Sigmoid colon (tissue), 4 donors: ENCODE data around the gene SOHLH2.

Source experiments
- EP300 ChIP-seq, 4 donors: sonication (generic); formaldehyde crosslinking; IDR thresholded peaks; one replicate each; pipeline ENCODE4 v1.6.1; 2017; ENCODE audit warnings: antibody characterized with exemption in 4 of 4
- POLR2A ChIP-seq, 2 donors: fragments of 450-650 bp; IDR thresholded peaks; one replicate each; pipeline ENCODE4 v1.6.1; 2016; ENCODE audit warnings: antibody characterized with exemption in 2 of 2, mild to moderate bottlenecking in 2 of 2, moderate library complexity in 2 of 2

DNA sequence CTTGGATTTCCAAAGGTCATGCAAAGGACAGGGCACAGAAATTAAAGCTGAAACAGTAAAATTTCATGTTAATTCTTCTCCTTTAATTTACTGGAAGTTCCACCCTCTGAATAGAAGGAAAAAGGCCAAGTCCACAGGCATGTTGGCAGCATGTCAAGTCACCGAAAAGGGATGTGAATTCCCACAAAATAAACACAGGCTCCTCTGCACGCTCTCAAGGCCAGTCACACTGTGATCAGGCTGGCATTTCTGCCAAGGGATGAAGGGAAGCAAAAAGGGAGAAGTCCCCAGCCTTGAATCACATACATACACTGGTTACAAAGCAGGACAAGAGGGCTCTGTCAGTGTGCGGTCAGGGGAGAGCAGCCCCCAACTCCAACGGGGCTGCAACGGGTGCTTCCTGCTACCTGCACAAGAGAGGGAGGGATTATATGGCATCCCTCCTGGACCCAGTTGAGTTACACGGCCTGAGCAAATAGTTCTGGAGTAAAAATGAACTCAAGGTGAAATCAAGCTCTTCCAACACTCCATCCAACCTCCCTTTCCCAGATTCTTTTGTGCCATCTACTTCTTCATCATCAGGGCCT lies 90.0 kb downstream of the SOHLH2 start:
- TF ChIP-seq EP300 (IDR thresholded peaks at IDR 0.05) (no peak), POLR2A (IDR thresholded peaks at IDR 0.05) (no peak)
